22Rv1 (cell line): Measurements from ENCODE around the gene CDK6.

ENCODE experiments used
- CTCF ChIP-seq: fragments of 450-650 bp; IDR thresholded peaks from 2 replicates; pipeline ENCODE4 v1.5.1; 2017; ENCODE audit warnings: mild to moderate bottlenecking
- ZFX ChIP-seq: fragments of 450-650 bp; IDR thresholded peaks from 2 replicates; pipeline ENCODE4 v1.6.1; 2017; ENCODE audit warnings: antibody characterized with exemption, borderline replicate concordance

DNA sequence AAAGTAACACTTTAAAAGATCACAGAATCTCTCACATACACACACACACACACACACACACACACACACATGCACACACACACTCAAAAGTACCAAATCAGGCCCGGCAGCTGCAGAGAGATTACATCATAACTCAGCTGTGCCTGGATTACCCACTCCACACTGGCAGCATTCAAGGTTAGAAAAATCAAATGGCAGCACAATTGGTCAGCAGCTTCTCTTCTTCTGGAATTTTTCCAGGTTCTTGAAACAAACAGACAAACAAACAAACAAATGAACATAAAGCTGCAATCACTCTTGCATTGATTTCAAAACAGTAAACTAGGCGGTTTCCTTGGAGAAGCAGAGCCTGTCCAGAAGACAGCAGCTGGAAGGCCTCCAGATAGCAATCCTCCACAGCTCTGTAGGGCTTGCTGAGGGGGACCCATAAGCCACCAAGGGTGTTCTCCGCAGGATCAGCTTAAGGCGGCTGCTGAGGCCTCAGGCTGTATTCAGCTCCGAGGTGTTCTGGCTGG is 221.7 kb downstream of the CDK6 start:
- TF ChIP-seq CTCF (no peak), ZFX (no peak)
